Left renal cortex interstitium (tissue), 4 donors: Measurements from ENCODE around the gene METTL23. TPM values are rescaled to one million over a fixed set of nuclear protein-coding genes. Genes with fewer than 3 reads are reported as not detected.
"Not testable (repeated sequence)": the region's sequence is repeated elsewhere in the genome, so short reads cannot be mapped to it uniquely, and the experiment has no call there.

ENCODE experiments used
- DNase-seq, 4 donors: peaks; one replicate each; pipeline ENCODE4 v3.0.0-alpha.2; 2013; ENCODE audit warnings: low read depth in 4 of 4, low spot score in 2 of 4, missing footprints in 1 of 4
- polyA plus RNA-seq, 4 donors: library from polyadenylated mRNA; unstranded; fragments of 120-200 nt; gene quantifications; one replicate each; pipeline ENCODE4 v1.2.1, GENCODE V29; 2013; ENCODE audit not compliant: insufficient read length in 4 of 4

Gene METTL23
- polyA plus RNA-seq, 4 donors = 38.3 to 47.6 (median 40.0) TPM

GRCh38 chr17:76691379-76692191, 35.1 kb upstream of the METTL23 start:
- no peak for DNase-seq

- no peak for DNase-seq
These were observed 31.4 kb upstream of the METTL23 start for GRCh38 chr17:76695059-76695831.

GRCh38 chr17:76696763-76697701, 29.6 kb upstream of the METTL23 start:
- no peak for DNase-seq

GRCh38 chr17:76697702-76698465, 28.8 kb upstream of the METTL23 start:
- no peak for DNase-seq

- not testable (repeated sequence) for DNase-seq
These were observed 28.1 kb upstream of the METTL23 start for GRCh38 chr17:76698466-76698977.

GRCh38 chr17:76700270-76700616, 26.4 kb upstream of the METTL23 start:
- no peak for DNase-seq

- no peak for DNase-seq
These were observed 25.8 kb upstream of the METTL23 start for GRCh38 chr17:76700617-76701470.

GRCh38 chr17:76701471-76701967, 25.1 kb upstream of the METTL23 start:
- no peak for DNase-seq

- DNase-seq = no peak
These were observed 24.6 kb upstream of the METTL23 start for GRCh38 chr17:76702076-76702475.

GRCh38 chr17:76702941-76703637, 23.6 kb upstream of the METTL23 start:
- DNase-seq = no peak

- no peak for DNase-seq
These were observed 21.8 kb upstream of the METTL23 start for GRCh38 chr17:76704805-76705204.

- no peak for DNase-seq
These were observed 19.8 kb upstream of the METTL23 start for GRCh38 chr17:76706817-76707216.

- no peak for DNase-seq
These were observed 18.4 kb upstream of the METTL23 start for GRCh38 chr17:76707985-76708807.

GRCh38 chr17:76709077-76709950, 17.3 kb upstream of the METTL23 start:
- no peak for DNase-seq

- not testable (repeated sequence) for DNase-seq
These were observed 16.4 kb upstream of the METTL23 start for GRCh38 chr17:76709951-76710862.
